Activated naive CD8-positive, alpha-beta T cell treated with anti-CD3 and anti-CD28 coated beads for 36 hours (primary cell): ENCODE data around the gene SEZ6. TPM values are rescaled to one million over a fixed set of nuclear protein-coding genes. Genes with fewer than 3 reads are reported as not detected.
A peak's percentile ranks its signal among the peaks of the same experiment; 100 is the strongest.

Experiments
- DNase-seq: peaks from one replicate; pipeline ENCODE4 v3.0.0; 2021
- H3K27ac Mint-ChIP-seq: one replicate; pipeline ENCODE4 v1.8.0; 2022; ENCODE audit warnings: mild to moderate bottlenecking, moderate library complexity, mixed read lengths
- H3K27me3 Mint-ChIP-seq: one replicate; pipeline ENCODE4 v1.8.0; 2022; ENCODE audit warnings: mild to moderate bottlenecking, mixed read lengths
- H3K36me3 Mint-ChIP-seq: one replicate; pipeline ENCODE4 v1.8.0; 2021; ENCODE audit warnings: mild to moderate bottlenecking, mixed read lengths
- H3K4me1 Mint-ChIP-seq: one replicate; pipeline ENCODE4 v1.8.0; 2021; ENCODE audit warnings: mixed read lengths
- H3K4me3 Mint-ChIP-seq: one replicate; pipeline ENCODE4 v1.8.0; 2022; ENCODE audit warnings: mild to moderate bottlenecking, moderate library complexity, mixed read lengths
- H3K9me3 Mint-ChIP-seq: one replicate; pipeline ENCODE4 v1.8.0; 2022; ENCODE audit warnings: mixed read lengths
- total RNA-seq, 2 experiments: library from RNA; stranded (reverse); gene quantifications; one replicate each; pipeline ENCODE4 v1.2.3, GENCODE V29; 2021

The SEZ6 gene
- total RNA-seq, 2 experiments from 2014 or later: not detected

- Mint-ChIP-seq H3K27ac (no peak overlapping the region), H3K4me1 (no peaks in the 10 kb centered on the region), H3K27me3 (peaks cover 8% of the 10 kb centered on the region), H3K36me3 (no peaks in the 10 kb centered on the region), H3K4me3 (no peak overlapping the region), H3K9me3 (no peaks in the 10 kb centered on the region)
- no peak for DNase-seq
Observed at GRCh38 chr17:28961391-28961790, 44.4 kb downstream of the SEZ6 start.

DNA sequence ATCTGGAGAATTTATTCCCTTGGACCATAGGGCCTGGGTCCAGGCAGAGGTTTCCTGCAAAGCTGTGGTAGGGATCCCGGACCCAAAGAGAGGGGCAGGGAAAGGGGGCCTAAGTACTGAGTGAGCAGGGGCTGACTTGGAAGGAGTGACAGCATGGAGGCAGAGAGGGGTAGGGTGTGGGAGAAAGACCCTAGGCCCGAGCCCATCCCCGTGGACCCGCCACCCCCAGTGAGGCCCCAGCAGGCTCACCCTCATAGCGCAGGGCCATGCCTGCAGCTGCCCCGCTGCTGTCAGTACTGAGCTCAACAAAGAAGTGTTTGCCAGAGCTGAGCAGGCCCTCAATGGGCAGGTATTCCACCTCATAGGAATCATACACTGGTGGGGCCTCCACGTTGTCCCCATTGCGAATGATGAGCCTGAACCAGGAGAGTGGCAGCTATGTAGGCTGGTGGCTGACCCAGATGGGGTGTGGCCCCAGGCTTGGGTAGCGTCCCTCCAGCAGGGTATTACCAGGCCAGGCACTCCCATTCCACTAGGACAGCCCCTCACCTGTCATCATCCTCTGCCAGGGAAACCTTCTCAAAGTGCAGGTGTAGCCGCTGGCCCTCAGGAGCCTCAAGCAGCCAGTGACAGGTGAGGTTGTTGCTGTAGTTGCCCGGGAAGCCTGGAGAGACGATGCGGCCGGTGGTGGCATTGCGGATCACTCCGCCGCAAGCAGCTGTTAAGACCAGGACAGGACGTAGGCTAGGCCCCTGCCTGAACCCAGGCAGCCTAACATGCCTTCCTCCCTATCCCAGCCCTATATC, 45.4 kb downstream of the SEZ6 start:
- no peak for DNase-seq
- Mint-ChIP-seq H3K27me3 (peaks cover 6% of the 10 kb centered on the region), H3K4me1 (no peaks in the 10 kb centered on the region), H3K4me3 (no peak overlapping the region), H3K9me3 (no peaks in the 10 kb centered on the region), H3K27ac (no peak overlapping the region), H3K36me3 (no peaks in the 10 kb centered on the region)

GRCh38 chr17:28959471-28959871, 46.4 kb downstream of the SEZ6 start:
- no peaks in the 10 kb centered on the region for H3K4me1 Mint-ChIP-seq
- no peaks in the 10 kb centered on the region for H3K9me3 Mint-ChIP-seq

DNA sequence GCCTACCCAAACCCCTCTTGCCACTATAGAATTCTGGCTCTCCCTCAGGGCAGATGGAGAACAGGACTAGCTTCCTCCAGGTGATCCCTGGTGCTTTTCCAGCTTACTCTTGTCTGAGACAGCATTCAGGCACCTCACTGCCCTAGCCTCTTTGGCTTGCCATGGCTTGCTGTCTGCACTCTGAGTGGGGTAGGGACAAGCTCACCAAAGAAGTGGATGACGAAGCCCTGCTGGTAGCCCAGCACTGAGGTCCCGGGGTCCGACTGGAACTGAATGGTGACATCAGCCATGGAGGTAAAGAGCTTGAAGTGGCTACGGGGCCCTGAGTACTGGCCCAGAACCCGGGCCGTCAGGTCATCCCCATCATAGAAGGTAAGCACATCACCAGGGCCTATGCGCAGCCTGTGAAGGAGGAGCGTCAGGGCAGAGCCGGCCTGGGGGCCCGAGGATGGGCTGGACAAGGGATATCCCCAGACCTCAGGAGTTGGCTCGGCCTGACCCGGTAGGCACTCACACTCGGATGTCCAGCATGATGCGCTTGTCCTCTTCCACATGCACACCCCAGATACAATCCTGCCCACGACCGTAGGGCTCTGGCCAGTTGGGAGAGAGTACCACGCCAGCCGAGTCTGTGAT, 46.9 kb downstream of the SEZ6 start:
- DNase-seq: no peak
- H3K4me1 Mint-ChIP-seq: no peaks in the 10 kb centered on the region

More at GRCh38 chr17:28959471-28959871, 46.4 kb downstream of the SEZ6 start:
- DNase-seq: no peak
- H3K4me3 Mint-ChIP-seq: no peak overlapping the region
- H3K36me3 Mint-ChIP-seq: no peaks in the 10 kb centered on the region
- H3K27me3 Mint-ChIP-seq: no peaks in the 10 kb centered on the region
- no peak overlapping the region for H3K27ac Mint-ChIP-seq

DNA sequence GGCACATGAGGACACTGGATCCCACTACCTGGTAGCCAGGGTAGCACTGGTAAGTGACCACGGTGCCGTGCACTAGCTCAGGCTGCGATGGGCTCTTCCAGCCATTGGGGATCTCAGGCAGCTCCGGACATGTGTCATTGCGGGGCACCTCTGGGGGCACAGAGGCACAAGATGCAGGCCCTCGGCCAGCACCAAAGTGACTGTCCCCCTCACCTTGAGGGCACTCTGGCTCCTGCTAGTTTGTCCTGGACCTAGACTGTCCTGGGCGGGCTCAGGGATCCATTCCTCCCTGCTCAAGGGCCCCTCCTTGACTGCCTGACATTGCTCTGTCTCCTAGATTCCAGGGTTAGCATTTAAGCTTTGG, 47.9 kb downstream of the SEZ6 start:
- Mint-ChIP-seq H3K4me3 (no peak overlapping the region), H3K9me3 (no peaks in the 10 kb centered on the region), H3K27ac (no peak overlapping the region), H3K36me3 (no peaks in the 10 kb centered on the region), H3K4me1 (no peaks in the 10 kb centered on the region), H3K27me3 (no peaks in the 10 kb centered on the region)
- DNase-seq: no peak

More for the DNA sequence above, 46.9 kb downstream of the SEZ6 start:
- H3K27ac Mint-ChIP-seq: no peak overlapping the region
- H3K9me3 Mint-ChIP-seq: no peaks in the 10 kb centered on the region
- H3K27me3 Mint-ChIP-seq: no peaks in the 10 kb centered on the region
- H3K36me3 Mint-ChIP-seq: no peaks in the 10 kb centered on the region
- no peak overlapping the region for H3K4me3 Mint-ChIP-seq

DNA sequence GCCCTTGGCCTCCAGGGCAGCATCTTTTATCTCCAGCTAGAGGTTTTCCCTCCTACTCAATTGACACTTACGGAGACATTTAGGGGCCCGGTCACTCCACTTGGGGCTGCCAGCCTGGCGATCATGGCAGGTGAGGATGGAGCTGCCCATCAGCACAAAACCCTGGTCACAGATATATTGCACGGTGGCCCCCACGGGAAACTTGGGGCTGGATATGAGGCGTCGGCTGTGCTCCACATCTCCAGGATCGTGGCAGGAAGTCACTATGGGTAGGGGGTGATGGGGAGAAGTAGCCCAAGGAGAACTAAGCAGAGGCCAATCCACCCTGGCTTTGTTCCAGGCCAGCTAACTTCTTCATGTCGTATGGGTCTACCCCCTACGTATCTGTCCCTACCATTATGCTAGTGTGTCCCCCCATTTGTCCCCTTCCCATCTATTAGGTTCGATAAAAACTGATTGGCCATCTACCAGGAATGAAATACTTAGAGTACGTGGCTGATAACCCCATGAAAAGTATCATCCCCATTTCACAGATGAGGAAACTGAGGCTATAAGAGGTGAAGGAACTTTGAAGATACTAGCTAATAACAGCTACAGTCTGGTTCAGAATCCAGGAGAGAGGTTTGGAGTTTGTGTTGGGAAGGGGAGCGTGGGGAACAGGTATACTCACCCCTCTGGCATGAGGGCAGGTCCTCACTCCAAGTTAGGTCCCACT, 48.4 kb downstream of the SEZ6 start:
- no peaks in the 10 kb centered on the region for H3K9me3 Mint-ChIP-seq
- no peak overlapping the region for H3K27ac Mint-ChIP-seq
- H3K4me3 Mint-ChIP-seq: no peak overlapping the region
- DNase-seq: no peak
- no peaks in the 10 kb centered on the region for H3K36me3 Mint-ChIP-seq
- H3K27me3 Mint-ChIP-seq: no peaks in the 10 kb centered on the region
- H3K4me1 Mint-ChIP-seq: no peaks in the 10 kb centered on the region

DNA sequence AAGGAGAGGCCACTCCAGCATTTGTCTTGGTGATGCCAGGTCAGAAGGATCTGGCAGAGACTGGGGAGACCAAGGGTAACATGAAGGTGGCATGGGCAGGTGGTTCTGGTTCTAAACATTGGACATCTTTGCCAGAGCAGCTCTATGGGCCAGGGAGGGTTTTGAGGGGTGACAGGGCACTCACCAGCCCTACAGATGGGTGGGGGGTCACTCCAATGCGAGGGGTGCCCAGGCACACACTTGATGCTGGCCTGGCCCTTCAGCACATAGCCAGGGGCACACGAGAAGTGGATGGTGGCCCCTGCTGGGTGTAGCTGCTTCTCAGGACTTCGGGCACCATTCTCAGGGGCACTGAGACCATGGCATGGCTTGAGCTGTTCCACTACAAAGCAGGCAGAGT, 49.0 kb downstream of the SEZ6 start:
- Mint-ChIP-seq H3K4me1 (no peaks in the 10 kb centered on the region), H3K36me3 (no peaks in the 10 kb centered on the region), H3K4me3 (no peak overlapping the region), H3K27ac (no peak overlapping the region), H3K9me3 (no peaks in the 10 kb centered on the region), H3K27me3 (no peaks in the 10 kb centered on the region)
- DNase-seq: no peak

GRCh38 chr17:28956112-28956511, 49.7 kb downstream of the SEZ6 start:
- Mint-ChIP-seq H3K36me3 (no peaks in the 10 kb centered on the region), H3K4me3 (no peak overlapping the region), H3K27me3 (no peaks in the 10 kb centered on the region), H3K9me3 (no peaks in the 10 kb centered on the region), H3K4me1 (no peaks in the 10 kb centered on the region), H3K27ac (no peak overlapping the region)
- no peak for DNase-seq

DNA sequence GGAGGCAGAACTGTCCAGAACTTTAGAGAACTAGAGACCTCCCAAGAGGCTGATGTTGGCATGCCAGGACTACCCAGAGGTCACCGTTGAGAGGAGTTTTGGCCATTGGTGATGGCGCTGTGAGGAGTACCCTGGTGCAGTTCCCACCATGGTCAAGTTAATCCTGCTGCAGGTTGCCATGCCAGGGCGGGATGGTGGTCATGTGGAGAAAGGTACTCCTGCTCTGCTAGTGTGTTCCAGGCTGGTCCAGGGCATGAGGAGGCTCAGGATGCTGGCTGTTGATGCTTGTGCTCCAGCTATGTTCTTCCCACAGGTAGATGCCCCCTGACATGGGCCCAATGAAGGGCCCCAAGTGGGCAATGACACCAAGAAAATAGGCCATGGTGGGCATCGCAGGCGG, 50.4 kb downstream of the SEZ6 start:
- Mint-ChIP-seq H3K4me1 (no peaks in the 10 kb centered on the region), H3K27ac (no peak overlapping the region), H3K36me3 (no peaks in the 10 kb centered on the region), H3K9me3 (no peaks in the 10 kb centered on the region), H3K27me3 (no peaks in the 10 kb centered on the region), H3K4me3 (no peak overlapping the region)
- no peak for DNase-seq

DNA sequence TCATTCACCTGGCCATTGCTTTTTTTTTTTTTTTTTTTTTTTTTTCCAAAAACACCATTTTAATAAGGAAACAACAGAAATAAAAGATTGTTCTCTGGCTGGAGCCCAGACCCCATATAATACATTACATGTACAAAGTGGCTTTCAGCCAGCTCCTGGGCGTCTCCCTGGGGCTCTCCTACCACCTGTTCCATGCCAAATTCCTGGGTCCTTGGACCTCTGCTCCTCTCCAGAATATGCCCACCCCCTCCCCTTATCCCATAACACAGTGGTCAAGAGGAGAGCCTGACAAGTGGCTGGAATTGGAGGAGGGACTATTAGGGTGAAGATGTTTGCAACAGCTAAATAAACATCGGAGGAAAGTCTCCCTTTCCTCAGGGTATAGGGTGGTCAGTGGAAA, 50.9 kb downstream of the SEZ6 start:
- H3K36me3 Mint-ChIP-seq: no peaks in the 10 kb centered on the region
- H3K9me3 Mint-ChIP-seq: no peaks in the 10 kb centered on the region

DNA sequence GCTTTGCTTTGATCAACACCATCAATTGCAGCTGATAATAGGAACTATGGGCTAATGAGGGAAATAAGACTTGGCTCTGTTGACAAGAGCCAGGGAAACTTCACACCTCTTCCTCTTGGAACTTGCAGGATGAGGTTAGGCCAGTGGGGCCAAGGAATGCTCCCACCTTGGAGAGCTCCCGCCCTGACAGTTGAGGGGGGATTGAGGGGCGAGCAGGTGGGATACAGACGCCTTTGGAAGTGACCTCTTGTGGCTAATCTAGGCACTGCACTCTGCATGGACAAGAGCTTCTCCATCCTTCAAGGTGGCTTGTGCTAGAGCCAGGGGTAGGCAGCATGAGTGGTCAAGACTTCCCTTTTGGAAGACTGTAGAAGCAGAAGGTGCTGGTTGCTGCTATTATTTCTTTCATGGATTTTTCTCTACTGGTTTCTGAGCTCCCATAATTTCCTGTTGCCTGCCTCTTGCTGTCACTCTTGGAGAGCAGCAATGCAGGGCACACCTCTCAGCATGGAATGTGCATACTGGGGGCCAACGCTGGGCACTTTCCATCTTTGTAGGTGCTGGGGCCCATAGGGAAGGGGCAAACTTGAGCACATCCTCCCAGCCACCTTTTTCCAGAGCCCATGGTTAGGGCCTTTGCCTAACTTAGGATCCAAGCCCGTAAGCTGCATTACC, 52.3 kb downstream of the SEZ6 start:
- Mint-ChIP-seq H3K9me3 (no peaks in the 10 kb centered on the region), H3K27me3 (no peaks in the 10 kb centered on the region), H3K27ac (no peak overlapping the region), H3K36me3 (peaks cover 5% of the 10 kb centered on the region), H3K4me3 (peak overlapping the region; percentile 22), H3K4me1 (peaks cover 3% of the 10 kb centered on the region)
- DNase-seq: peak; percentile 42

More for the DNA sequence above, 50.9 kb downstream of the SEZ6 start:
- Mint-ChIP-seq H3K27me3 (no peaks in the 10 kb centered on the region), H3K4me3 (no peak overlapping the region), H3K27ac (no peak overlapping the region), H3K4me1 (no peaks in the 10 kb centered on the region)
- no peak for DNase-seq

DNA sequence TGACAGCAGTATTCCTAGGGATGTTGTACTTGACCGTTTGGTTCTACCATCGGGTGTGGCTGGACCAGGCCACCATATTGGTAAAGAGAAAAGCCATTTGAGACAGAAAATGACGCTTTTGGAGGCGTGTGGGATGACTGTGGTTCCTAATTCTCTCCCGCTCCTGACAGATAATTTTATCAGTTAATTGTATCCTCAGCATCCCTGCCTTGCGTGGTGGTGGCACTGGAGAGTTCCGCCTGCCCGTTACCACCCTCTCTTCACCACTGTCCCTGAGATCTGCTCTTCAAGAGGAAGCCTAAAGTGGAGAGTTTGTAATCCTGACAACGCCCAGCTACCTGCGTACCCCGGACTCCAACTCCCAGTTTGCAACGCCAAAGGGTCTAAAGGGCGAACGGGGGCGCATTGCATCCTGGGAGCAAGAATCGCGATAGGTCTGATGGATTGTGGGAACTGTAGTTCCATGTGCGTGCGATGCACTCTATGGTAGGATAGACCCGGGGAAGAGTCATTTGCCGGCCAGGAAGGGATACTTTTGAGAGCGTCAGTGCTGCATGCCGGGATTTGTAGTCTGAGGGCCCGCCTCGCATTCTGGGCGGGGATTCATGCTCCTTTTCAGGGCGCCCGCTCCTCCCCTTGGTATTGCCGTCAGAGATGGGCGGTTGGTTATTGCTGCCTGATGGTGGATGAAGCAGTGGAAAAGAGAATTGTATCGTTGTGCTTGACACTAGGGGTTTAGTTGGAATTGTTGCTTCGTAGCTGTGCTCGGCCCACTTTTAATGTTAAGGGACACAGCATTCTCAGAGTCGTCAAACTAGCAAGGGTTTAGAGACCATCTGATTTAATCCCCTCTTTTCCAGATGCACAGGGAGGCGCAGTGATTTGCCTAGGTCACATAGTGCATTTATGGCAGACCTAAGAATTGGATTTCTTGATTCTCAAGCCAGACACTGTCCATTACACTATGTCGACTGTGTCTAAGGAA, 53.5 kb downstream of the SEZ6 start:
- H3K9me3 Mint-ChIP-seq: no peaks in the 10 kb centered on the region
- H3K27me3 Mint-ChIP-seq: no peaks in the 10 kb centered on the region
- no peak overlapping the region for H3K27ac Mint-ChIP-seq
- H3K36me3 Mint-ChIP-seq: peaks cover 17% of the 10 kb centered on the region
- no peak overlapping the region for H3K4me3 Mint-ChIP-seq
- peaks cover 15% of the 10 kb centered on the region for H3K4me1 Mint-ChIP-seq
- DNase-seq: peak; percentile 91

GRCh38 chr17:28951428-28951990, 54.3 kb downstream of the SEZ6 start, which contains the start of gene PHF12:
TSS of gene PHF12 (minus strand) at chr17:28951518. CDS start at chr17:28950960, 558 bp downstream.
- peaks cover 23% of the 10 kb centered on the region for H3K4me1 Mint-ChIP-seq
- peak within 1 kb of the TSS; percentile 95 for H3K27ac Mint-ChIP-seq
- peaks cover 23% of the 10 kb centered on the region for H3K36me3 Mint-ChIP-seq
- peak; percentile 99 for DNase-seq
- H3K9me3 Mint-ChIP-seq: no peaks in the 10 kb centered on the region
- H3K27me3 Mint-ChIP-seq: no peaks in the 10 kb centered on the region
- peak within 1 kb of the TSS; percentile 94 for H3K4me3 Mint-ChIP-seq
